Activated gamma-delta T cell (primary cell): ENCODE results near the gene MON1A.
"Not testable (repeated sequence)": the region's sequence is repeated elsewhere in the genome, so short reads cannot be mapped to it uniquely, and the experiment has no call there.

Source experiments
- DNase-seq: peaks from one replicate; lab custom pipeline; 2025; lab: John Stamatoyannopoulos, UW
- total RNA-seq, 2 donors: gene quantifications; one replicate each; lab custom pipeline; 2026; lab: John Stamatoyannopoulos, UW

Gene MON1A, protein sequence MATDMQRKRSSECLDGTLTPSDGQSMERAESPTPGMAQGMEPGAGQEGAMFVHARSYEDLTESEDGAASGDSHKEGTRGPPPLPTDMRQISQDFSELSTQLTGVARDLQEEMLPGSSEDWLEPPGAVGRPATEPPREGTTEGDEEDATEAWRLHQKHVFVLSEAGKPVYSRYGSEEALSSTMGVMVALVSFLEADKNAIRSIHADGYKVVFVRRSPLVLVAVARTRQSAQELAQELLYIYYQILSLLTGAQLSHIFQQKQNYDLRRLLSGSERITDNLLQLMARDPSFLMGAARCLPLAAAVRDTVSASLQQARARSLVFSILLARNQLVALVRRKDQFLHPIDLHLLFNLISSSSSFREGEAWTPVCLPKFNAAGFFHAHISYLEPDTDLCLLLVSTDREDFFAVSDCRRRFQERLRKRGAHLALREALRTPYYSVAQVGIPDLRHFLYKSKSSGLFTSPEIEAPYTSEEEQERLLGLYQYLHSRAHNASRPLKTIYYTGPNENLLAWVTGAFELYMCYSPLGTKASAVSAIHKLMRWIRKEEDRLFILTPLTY
- 12.8 to 14.1 reads per million in 2 donors for total RNA-seq

- peak; percentile 64 for DNase-seq
These were observed at the start of gene MON1A for GRCh38 chr3:49929291-49930167. TSS of gene MON1A (minus strand) at chr3:49929811. CDS start at chr3:49913346, 16,465 bp downstream.

- DNase-seq = no peak
These were observed 47.3 kb upstream of the MON1A start for GRCh38 chr3:49976942-49977341.

DNA sequence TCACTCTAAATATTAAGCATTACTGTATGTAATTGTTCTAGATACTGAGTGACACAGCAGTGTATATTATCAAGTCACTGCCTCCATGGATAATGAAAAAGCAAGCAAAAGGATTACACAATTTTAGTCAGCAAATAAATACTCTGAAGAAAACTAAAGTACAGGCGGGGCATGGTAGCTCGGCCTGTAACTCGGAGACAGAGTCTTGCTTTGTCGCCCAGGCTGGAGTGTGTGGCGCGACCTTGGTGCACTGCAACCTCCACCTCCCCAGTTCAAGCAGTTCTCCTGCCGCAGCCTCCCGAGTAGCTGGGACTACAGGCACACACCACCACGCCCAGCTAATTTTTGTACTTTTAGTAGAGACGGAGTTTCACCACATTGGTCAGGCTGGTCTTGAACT is 43.0 kb upstream of the MON1A start:
- no peak for DNase-seq

- DNase-seq = no peak
These were observed 38.7 kb upstream of the MON1A start for GRCh38 chr3:49968346-49968745.

DNA sequence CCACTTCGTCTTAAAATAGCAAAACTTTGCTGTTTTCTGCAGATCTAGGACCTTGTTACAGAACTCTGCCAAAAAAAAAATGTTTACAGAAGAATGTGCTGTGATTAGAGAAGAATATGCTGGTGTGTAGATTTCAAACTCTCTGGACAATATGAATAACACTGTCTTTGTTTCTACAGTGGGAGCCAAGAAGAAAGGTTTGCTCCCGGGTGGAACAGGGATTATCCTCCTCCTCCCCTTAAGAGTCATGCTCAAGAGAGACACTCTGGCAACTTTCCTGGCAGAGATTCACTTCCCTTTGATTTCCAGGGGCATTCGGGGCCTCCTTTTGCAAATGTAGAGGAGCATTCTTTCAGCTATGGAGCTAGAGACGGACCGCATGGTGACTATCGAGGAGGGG is 37.7 kb upstream of the MON1A start:
- DNase-seq = no peak

- no peak for DNase-seq
These were observed 36.8 kb upstream of the MON1A start for GRCh38 chr3:49966233-49966942.

DNA sequence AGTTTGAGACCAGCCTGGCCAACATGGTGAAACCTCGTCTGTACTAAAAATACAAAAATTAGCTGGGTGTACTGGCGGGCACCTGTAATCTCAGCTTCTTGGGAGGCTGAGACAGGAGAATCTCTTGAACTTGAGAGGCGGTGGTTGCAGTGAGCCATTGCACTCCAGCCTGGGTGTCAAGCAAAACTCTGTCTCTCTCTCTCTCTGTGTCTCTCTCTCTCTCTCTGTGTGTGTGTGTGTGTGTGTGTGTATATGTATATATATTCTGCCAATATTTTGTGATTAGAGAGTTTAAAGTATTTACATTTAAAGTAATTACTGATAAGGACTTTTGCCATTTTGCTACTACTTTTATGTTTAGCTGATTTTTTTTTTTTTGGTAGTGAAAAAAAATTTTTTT is 26.0 kb upstream of the MON1A start:
- no peak for DNase-seq

DNA sequence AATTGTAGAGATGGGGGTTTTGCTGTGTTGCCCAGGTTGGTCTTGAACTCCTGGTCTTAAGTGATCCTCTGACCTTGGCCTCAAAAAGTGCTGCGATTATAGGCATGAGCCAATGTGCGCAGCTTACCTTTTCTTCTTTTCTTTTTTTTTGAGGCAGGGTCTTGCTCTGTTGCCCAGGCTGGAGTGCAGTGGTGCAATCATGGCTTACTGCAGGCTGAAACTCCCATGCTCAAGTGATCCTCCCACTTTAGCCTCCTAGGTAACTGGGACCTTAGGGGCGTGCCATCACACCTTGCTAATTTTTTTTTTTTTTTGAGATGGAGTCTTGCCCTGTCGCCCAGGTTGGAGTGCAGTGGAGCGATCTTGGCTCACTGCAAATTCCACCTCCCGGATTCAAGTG is 23.3 kb upstream of the MON1A start:
- DNase-seq = no peak

GRCh38 chr3:49942651-49943050 is 13.0 kb upstream of the MON1A start:
- DNase-seq = no peak

GRCh38 chr3:49940667-49941249 is 11.1 kb upstream of the MON1A start:
- no peak for DNase-seq

GRCh38 chr3:49939858-49940666 is 10.5 kb upstream of the MON1A start, which contains the start of gene RBM6:
TSS of gene RBM6 (plus strand) at chr3:49940150. CDS start at chr3:49962642, 22,492 bp downstream.
- DNase-seq = peak; percentile 91

GRCh38 chr3:49937090-49937489 is 7.5 kb upstream of the MON1A start:
- no peak for DNase-seq

DNA sequence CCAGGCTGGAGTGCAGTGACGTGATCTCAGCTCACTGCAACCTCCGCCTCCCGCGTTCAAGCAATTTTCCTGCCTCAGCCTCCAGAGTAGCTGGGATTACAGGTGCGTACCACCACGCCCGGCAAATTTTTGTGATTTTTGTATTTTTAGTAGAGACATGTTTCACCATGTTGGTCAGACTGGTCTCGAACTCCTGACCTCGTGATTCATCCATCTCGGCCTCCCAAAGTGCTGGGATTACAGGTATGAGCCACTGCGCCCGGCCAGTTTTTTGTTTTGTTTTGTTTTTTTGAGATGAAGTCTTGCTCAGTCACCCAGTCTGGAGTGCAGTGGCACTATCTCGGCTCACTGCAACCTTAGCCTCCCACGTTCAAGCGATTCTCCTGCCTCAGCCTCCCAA is 2.7 kb upstream of the MON1A start:
- not testable (repeated sequence) for DNase-seq

- no peak for DNase-seq
These were observed 1.3 kb upstream of the MON1A start for GRCh38 chr3:49930922-49931321.

- no peak for DNase-seq
These were observed 618 bp upstream of the MON1A start for GRCh38 chr3:49930168-49930690.

DNA sequence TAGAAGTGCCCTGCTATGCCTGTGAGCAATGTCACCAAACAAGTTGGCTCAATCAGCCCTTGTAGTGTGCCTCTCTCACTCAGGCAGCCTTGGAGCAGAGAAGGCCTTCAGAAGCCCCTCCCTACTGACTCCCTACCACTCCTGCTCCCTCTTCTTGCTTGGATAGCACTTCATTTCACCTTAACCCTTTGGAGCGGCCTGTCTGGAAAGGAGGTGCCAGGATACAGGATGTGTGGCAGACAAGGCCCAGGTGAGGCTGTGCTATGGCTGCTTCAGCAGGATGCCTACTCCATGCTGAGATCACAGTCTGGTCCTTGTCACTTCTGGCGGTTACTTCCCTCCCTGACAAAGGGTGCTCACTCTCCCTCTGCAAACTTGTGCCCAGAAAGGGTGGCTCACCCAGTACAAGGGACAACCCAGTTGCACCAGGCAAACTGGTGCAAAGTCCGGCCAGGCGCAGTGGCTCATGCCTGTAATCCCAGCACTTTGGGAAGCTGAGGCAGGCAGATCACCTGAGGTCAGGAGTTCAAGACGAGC is 1.1 kb downstream of the MON1A start:
- no peak for DNase-seq

DNA sequence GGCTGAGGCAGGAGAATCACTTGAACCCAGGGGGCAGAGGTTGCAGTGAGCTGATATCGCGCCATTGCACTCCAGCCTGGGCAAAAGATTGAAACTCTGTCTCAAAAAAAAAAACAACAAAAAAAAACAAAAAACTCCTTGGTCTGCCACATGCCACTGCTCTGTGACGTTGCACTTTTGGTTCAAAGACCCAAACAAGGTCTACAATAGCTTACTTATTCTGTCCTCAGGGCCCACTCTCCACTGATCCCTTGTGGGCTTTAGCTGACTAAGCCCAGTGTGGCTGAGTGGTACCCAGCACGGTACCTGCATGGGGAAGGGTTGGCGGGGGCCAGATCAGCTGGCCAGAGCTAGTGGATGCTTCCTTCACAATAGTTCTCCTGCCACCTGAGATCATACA is 1.8 kb downstream of the MON1A start:
- no peak for DNase-seq

- no peak for DNase-seq
These were observed 3.4 kb downstream of the MON1A start for GRCh38 chr3:49926117-49926728.

DNA sequence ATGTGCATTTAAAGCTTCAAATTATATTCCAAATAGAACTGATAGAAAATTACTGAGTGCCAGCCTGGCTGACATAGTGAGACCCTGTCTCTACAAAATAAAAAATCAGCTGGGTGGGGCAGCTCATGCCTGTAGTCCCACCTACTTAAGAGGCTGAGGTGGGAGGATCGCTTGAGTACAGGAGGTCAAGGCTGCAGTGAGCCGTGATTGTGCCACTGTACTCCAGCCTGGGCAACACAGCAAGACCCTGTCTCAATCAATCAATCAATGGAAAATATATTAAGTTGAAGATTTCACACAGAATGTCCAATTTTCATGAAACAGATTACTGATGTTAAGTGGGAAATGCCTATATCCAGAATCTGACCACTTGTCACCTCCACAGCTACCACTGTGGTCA is 4.1 kb downstream of the MON1A start:
- no peak for DNase-seq

GRCh38 chr3:49924683-49925082 is 4.9 kb downstream of the MON1A start:
- DNase-seq = no peak
